PFSK-1 (cell line): Measurements from ENCODE around the gene INO80D.

Experiments used
- FOXP2 ChIP-seq: optimal IDR thresholded peaks from 2 replicates; pipeline ENCODE3; 2011; ENCODE audit warnings: borderline replicate concordance, control low read depth, inconsistent platforms; ENCODE audit not compliant: insufficient read depth; ENCODE audit errors: extremely low read length, extremely low read depth
- POLR2AphosphoS5 ChIP-seq: IDR thresholded peaks from 2 replicates; pipeline ENCODE4 v1.6.1; 2012; ENCODE audit warnings: low read depth, mild to moderate bottlenecking, control low read depth, low read length, moderate library complexity
- TF ChIP-seq, protein P1 (sequence below), 2 experiments: IDR thresholded peaks; 2 replicates each; pipeline versions ENCODE4 v1.6.1 to v1.8.0; 2011 to 2012; ENCODE audit warnings: low read depth in 2 of 2, low read length in 2 of 2, control low read depth in 1 of 2, inconsistent platforms in 1 of 2, mild to moderate bottlenecking in 1 of 2, moderate library complexity in 1 of 2; ENCODE audit not compliant: insufficient read depth in 1 of 2

DNA sequence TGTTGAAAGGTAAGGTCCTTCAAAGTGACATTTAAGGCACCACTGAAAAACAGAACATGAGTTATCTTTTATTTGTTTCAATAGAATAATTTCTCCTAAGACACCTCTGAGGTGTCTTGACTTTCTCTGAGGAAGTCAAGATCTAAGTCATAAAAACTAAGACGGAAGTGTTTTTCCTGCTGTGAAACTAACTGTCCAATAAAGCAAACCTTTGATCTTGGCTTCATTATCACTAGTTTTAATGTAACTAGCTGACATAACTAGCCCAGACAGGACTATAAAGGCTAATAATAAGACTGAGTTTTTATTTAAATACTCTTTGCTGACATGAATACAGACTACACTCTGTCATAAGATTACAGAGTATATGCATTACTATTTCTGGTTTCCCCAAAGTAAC lies 36.6 kb downstream of the INO80D start:
- TF ChIP-seq, protein P1, sequence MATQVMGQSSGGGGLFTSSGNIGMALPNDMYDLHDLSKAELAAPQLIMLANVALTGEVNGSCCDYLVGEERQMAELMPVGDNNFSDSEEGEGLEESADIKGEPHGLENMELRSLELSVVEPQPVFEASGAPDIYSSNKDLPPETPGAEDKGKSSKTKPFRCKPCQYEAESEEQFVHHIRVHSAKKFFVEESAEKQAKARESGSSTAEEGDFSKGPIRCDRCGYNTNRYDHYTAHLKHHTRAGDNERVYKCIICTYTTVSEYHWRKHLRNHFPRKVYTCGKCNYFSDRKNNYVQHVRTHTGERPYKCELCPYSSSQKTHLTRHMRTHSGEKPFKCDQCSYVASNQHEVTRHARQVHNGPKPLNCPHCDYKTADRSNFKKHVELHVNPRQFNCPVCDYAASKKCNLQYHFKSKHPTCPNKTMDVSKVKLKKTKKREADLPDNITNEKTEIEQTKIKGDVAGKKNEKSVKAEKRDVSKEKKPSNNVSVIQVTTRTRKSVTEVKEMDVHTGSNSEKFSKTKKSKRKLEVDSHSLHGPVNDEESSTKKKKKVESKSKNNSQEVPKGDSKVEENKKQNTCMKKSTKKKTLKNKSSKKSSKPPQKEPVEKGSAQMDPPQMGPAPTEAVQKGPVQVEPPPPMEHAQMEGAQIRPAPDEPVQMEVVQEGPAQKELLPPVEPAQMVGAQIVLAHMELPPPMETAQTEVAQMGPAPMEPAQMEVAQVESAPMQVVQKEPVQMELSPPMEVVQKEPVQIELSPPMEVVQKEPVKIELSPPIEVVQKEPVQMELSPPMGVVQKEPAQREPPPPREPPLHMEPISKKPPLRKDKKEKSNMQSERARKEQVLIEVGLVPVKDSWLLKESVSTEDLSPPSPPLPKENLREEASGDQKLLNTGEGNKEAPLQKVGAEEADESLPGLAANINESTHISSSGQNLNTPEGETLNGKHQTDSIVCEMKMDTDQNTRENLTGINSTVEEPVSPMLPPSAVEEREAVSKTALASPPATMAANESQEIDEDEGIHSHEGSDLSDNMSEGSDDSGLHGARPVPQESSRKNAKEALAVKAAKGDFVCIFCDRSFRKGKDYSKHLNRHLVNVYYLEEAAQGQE (IDR thresholded peaks at IDR 0.05; ENCODE audit: insufficient read depth in 1 of 2, low read depth in 2 of 2, low read length in 2 of 2) = no peak
- TF ChIP-seq POLR2AphosphoS5 = no peak
- no peak for TF ChIP-seq FOXP2
